ENCODE data around the gene GPR143.

GRCh38 chrX:9729171-9729885 lies 36.3 kb downstream of the GPR143 start:
- TF ChIP-seq EZH2 (IDR thresholded peaks at IDR 0.05; ENCODE audit: low read length): no peak
- TF ChIP-seq, protein P1, sequence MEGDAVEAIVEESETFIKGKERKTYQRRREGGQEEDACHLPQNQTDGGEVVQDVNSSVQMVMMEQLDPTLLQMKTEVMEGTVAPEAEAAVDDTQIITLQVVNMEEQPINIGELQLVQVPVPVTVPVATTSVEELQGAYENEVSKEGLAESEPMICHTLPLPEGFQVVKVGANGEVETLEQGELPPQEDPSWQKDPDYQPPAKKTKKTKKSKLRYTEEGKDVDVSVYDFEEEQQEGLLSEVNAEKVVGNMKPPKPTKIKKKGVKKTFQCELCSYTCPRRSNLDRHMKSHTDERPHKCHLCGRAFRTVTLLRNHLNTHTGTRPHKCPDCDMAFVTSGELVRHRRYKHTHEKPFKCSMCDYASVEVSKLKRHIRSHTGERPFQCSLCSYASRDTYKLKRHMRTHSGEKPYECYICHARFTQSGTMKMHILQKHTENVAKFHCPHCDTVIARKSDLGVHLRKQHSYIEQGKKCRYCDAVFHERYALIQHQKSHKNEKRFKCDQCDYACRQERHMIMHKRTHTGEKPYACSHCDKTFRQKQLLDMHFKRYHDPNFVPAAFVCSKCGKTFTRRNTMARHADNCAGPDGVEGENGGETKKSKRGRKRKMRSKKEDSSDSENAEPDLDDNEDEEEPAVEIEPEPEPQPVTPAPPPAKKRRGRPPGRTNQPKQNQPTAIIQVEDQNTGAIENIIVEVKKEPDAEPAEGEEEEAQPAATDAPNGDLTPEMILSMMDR (optimal IDR thresholded peaks at IDR 0.05 in 1 of 3, IDR thresholded peaks at IDR 0.05 in 1 of 3, conservative IDR thresholded peaks at IDR 0.05 in 1 of 3; ENCODE audit: extremely low read depth in 1 of 3, insufficient read depth in 2 of 3, low read length in 3 of 3): no peak
